HepG2 (cell line): ENCODE results near the gene OCSTAMP. TPM values are rescaled to one million over a fixed set of nuclear protein-coding genes. Genes with fewer than 3 reads are reported as not detected.
A peak's percentile ranks its signal among the peaks of the same experiment; 100 is the strongest.

ENCODE experiments used
- BRD4 ChIP-seq: sonication (generic); formaldehyde crosslinking; IDR thresholded peaks from 2 replicates; pipeline ENCODE4 v1.4.0; 2020; ENCODE audit warnings: missing genetic modification reagents
- CEBPB ChIP-seq: IDR thresholded peaks from 2 replicates; pipeline ENCODE4 v1.6.1; 2011; ENCODE audit warnings: low read depth, low read length, improper control_type of control experiment, borderline replicate concordance
- CHD2 ChIP-seq: IDR thresholded peaks from 2 replicates; pipeline ENCODE4 v1.6.1; 2011; ENCODE audit warnings: low read depth, low read length, improper control_type of control experiment
- HHEX ChIP-seq: IDR thresholded peaks from 2 replicates; pipeline ENCODE4 v1.6.1; 2016; ENCODE audit warnings: control low read depth
- IRF2 ChIP-seq: IDR thresholded peaks from 2 replicates; pipeline ENCODE4 v1.6.1; 2018; ENCODE audit warnings: missing genetic modification reagents, missing compliant biosample characterization
- POLR2G ChIP-seq: fragments of 200-400 bp; formaldehyde crosslinking; IDR thresholded peaks from 2 replicates; pipeline ENCODE4 v1.6.1; 2018; ENCODE audit warnings: mild to moderate bottlenecking, low read depth, low read length, moderate library complexity
- SOX6 ChIP-seq, 2 experiments: fragments of 450-650 bp in 1 of 2; sonication (generic) in 1 of 2; formaldehyde crosslinking in 1 of 2; IDR thresholded peaks; 2 replicates each; pipeline versions ENCODE4 v1.4.0 to v1.6.1; 2017 to 2020; ENCODE audit warnings: antibody characterized with exemption in 1 of 2, mild to moderate bottlenecking in 1 of 2, missing genetic modification reagents in 1 of 2
- XRCC5 ChIP-seq: fragments of 200-400 bp; formaldehyde crosslinking; optimal IDR thresholded peaks from 2 replicates; pipeline ENCODE3; 2017; ENCODE audit warnings: mild to moderate bottlenecking, low read length
- ZEB1 ChIP-seq: IDR thresholded peaks from 2 replicates; pipeline ENCODE4 v1.6.1; 2012; ENCODE audit warnings: mild to moderate bottlenecking, low read depth, inconsistent platforms; ENCODE audit not compliant: insufficient replicate concordance
- ZIK1 ChIP-seq: sonication (generic); formaldehyde crosslinking; IDR thresholded peaks from 2 replicates; pipeline ENCODE4 v1.5.0; 2020; ENCODE audit warnings: mild to moderate bottlenecking, low read depth, missing genetic modification reagents, borderline replicate concordance
- ZNF10 ChIP-seq: sonication (generic); formaldehyde crosslinking; IDR thresholded peaks from 2 replicates; pipeline ENCODE4 v1.4.0; 2020; ENCODE audit warnings: mild to moderate bottlenecking, low read depth, missing genetic modification reagents, borderline replicate concordance
- ZNF263 ChIP-seq: sonication (generic); formaldehyde crosslinking; IDR thresholded peaks from 2 replicates; pipeline ENCODE4 v1.4.0; 2020; ENCODE audit warnings: missing genetic modification reagents
- polyA plus RNA-seq, 8 experiments: library from polyadenylated mRNA; depleted of rRNA in 3 of 8; stranded (reverse) in 7 of 8; unstranded in 1 of 8; fragments of >200 nt; fragmentation: Illumina TruSeq in 4 of 8; extraction: Trizol in 4 of 8; gene quantifications; 2 replicates each; pipeline versions ENCODE4 v1.2.1 to v1.2.3, GENCODE V29; 2011 to 2016; ENCODE audit warnings: low read depth in 4 of 8, missing spikeins in 1 of 8, mixed read lengths in 1 of 8; ENCODE audit not compliant: insufficient read depth in 1 of 8
- total RNA-seq, 5 experiments: library from RNA; depleted of rRNA; stranded (reverse); fragments of >200 nt; fragmentation: Illumina TruSeq; extraction: Trizol; gene quantifications; 2 replicates each; pipeline ENCODE4 v1.2.3, GENCODE V29; 2016; ENCODE audit warnings: low read depth in 1 of 5
- TF ChIP-seq, protein P1 (sequence below): sonication (generic); formaldehyde crosslinking; IDR thresholded peaks from 2 replicates; pipeline ENCODE4 v1.8.1; 2022; ENCODE audit warnings: mild to moderate bottlenecking, missing genetic modification reagents
- TF ChIP-seq, protein P2 (sequence below): sonication (generic); formaldehyde crosslinking; IDR thresholded peaks from 2 replicates; pipeline ENCODE4 v1.4.0; 2020; ENCODE audit warnings: mild to moderate bottlenecking, missing genetic modification reagents
- TF ChIP-seq, protein P3 (sequence below): sonication (generic); formaldehyde crosslinking; IDR thresholded peaks from 2 replicates; pipeline ENCODE4 v1.4.0; 2020; ENCODE audit warnings: low read depth, missing genetic modification reagents
- TF ChIP-seq, protein P4 (sequence below): sonication (generic); formaldehyde crosslinking; IDR thresholded peaks from 2 replicates; pipeline ENCODE4 v1.8.0; 2022; ENCODE audit warnings: missing genetic modification reagents, mild to moderate bottlenecking, borderline replicate concordance
- TF ChIP-seq, protein P5 (sequence below): sonication (generic); formaldehyde crosslinking; IDR thresholded peaks from 2 replicates; pipeline ENCODE4 v1.9.0; 2021; ENCODE audit warnings: missing genetic modification reagents, borderline replicate concordance

Gene OCSTAMP
- total and polyA plus RNA-seq, 2 of the 13 experiments (the other 11 are each of a cell fraction or from before 2014, with no cell fraction given), result not detected

DNA sequence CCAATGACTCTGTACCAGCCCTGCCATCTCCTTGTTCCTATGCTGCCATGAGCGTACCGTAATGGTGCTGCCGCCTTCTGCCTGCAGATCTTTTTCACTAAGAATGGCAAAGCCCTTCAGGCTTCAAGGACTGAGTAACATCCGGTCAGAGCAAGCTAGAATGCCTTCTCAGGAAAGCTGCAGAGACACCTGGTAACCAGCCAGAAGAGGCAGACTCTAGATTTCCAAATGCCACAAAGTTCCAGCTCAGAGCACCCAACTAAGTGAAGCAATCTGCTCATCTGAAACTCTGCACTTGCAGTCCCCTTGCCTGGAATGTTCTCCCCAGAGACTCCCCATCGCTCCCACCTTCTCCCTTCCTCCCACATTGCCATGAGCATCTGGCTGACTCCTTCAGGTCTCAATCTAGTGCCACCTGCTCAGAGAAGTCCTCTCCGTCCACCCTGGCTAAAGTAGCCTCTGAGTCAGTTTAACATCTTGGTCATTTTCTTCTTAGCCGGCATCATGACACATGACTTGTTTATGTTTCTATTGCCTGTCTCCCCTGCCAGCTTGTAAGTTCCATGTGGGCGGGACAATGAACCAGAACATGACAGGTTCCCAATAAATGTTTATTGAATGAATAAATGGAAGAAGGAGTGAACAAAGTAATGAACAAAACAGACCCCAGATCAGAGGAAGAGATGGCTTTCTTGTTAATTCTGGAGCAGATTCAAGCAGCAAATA lies 6.9 kb upstream of the OCSTAMP start (continued):
- TF ChIP-seq, protein P1, sequence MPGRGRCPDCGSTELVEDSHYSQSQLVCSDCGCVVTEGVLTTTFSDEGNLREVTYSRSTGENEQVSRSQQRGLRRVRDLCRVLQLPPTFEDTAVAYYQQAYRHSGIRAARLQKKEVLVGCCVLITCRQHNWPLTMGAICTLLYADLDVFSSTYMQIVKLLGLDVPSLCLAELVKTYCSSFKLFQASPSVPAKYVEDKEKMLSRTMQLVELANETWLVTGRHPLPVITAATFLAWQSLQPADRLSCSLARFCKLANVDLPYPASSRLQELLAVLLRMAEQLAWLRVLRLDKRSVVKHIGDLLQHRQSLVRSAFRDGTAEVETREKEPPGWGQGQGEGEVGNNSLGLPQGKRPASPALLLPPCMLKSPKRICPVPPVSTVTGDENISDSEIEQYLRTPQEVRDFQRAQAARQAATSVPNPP (CRISPR knock-in tag), result no peak
- no peak for TF ChIP-seq HHEX (CRISPR knock-in tag)
- TF ChIP-seq, protein P2, sequence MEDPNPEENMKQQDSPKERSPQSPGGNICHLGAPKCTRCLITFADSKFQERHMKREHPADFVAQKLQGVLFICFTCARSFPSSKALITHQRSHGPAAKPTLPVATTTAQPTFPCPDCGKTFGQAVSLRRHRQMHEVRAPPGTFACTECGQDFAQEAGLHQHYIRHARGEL, result 0 out of 2 replicates have a peak, but pooled peaks have one; percentile 31
- TF ChIP-seq, protein P3, sequence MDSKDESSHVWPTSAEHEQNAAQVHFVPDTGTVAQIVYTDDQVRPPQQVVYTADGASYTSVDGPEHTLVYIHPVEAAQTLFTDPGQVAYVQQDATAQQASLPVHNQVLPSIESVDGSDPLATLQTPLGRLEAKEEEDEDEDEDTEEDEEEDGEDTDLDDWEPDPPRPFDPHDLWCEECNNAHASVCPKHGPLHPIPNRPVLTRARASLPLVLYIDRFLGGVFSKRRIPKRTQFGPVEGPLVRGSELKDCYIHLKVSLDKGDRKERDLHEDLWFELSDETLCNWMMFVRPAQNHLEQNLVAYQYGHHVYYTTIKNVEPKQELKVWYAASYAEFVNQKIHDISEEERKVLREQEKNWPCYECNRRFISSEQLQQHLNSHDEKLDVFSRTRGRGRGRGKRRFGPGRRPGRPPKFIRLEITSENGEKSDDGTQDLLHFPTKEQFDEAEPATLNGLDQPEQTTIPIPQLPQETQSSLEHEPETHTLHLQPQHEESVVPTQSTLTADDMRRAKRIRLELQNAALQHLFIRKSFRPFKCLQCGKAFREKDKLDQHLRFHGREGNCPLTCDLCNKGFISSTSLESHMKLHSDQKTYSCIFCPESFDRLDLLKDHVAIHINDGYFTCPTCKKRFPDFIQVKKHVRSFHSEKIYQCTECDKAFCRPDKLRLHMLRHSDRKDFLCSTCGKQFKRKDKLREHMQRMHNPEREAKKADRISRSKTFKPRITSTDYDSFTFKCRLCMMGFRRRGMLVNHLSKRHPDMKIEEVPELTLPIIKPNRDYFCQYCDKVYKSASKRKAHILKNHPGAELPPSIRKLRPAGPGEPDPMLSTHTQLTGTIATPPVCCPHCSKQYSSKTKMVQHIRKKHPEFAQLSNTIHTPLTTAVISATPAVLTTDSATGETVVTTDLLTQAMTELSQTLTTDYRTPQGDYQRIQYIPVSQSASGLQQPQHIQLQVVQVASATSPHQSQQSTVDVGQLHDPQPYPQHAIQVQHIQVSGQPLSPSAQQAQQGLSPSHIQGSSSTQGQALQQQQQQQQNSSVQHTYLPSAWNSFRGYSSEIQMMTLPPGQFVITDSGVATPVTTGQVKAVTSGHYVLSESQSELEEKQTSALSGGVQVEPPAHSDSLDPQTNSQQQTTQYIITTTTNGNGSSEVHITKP (CRISPR knock-in tag), result no peak
- peak; percentile 26 for TF ChIP-seq XRCC5
- TF ChIP-seq ZEB1, result no peak
- peak; percentile 32; the same call in 1 of the 2 replicates for TF ChIP-seq POLR2G
- TF ChIP-seq BRD4 (CRISPR knock-in tag), result no peak
- no peak for TF ChIP-seq CHD2
- TF ChIP-seq ZIK1 (CRISPR knock-in tag), result no peak
- TF ChIP-seq, protein P4, sequence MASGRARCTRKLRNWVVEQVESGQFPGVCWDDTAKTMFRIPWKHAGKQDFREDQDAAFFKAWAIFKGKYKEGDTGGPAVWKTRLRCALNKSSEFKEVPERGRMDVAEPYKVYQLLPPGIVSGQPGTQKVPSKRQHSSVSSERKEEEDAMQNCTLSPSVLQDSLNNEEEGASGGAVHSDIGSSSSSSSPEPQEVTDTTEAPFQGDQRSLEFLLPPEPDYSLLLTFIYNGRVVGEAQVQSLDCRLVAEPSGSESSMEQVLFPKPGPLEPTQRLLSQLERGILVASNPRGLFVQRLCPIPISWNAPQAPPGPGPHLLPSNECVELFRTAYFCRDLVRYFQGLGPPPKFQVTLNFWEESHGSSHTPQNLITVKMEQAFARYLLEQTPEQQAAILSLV (CRISPR knock-in tag), result 0 out of 2 replicates have a peak, but pooled peaks have one; percentile 57
- TF ChIP-seq SOX6 (IDR thresholded peaks at IDR 0.05), result no peak
- 0 out of 2 replicates have a peak, but pooled peaks have one; percentile 14 for TF ChIP-seq SOX6 (CRISPR knock-in tag; IDR thresholded peaks at IDR 0.05)
- TF ChIP-seq IRF2 (CRISPR knock-in tag), result no peak
- no peak for TF ChIP-seq ZNF10 (CRISPR knock-in tag)
- TF ChIP-seq CEBPB, result peak; percentile 36; the same call in 1 of the 2 replicates
- TF ChIP-seq ZNF263 (CRISPR knock-in tag), result no peak
- TF ChIP-seq, protein P5, sequence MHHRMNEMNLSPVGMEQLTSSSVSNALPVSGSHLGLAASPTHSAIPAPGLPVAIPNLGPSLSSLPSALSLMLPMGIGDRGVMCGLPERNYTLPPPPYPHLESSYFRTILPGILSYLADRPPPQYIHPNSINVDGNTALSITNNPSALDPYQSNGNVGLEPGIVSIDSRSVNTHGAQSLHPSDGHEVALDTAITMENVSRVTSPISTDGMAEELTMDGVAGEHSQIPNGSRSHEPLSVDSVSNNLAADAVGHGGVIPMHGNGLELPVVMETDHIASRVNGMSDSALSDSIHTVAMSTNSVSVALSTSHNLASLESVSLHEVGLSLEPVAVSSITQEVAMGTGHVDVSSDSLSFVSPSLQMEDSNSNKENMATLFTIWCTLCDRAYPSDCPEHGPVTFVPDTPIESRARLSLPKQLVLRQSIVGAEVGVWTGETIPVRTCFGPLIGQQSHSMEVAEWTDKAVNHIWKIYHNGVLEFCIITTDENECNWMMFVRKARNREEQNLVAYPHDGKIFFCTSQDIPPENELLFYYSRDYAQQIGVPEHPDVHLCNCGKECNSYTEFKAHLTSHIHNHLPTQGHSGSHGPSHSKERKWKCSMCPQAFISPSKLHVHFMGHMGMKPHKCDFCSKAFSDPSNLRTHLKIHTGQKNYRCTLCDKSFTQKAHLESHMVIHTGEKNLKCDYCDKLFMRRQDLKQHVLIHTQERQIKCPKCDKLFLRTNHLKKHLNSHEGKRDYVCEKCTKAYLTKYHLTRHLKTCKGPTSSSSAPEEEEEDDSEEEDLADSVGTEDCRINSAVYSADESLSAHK, result no peak
